Smooth muscle cell (in vitro differentiated cells): ENCODE measurements around the gene SSR4. TPM values are rescaled to one million over a fixed set of nuclear protein-coding genes. Genes with fewer than 3 reads are reported as not detected.

Source experiments
- DNase-seq: peaks from one replicate; lab custom pipeline; 2025; ENCODE audit not compliant: unreplicated experiment; lab: John Stamatoyannopoulos, UW
- H2AFZ ChIP-seq: fragments of 200-600 bp; sonication (generic); 2 replicates; pipeline ENCODE4 v1.6.0; 2016; ENCODE audit warnings: antibody characterized with exemption, low read depth, mild to moderate bottlenecking
- H3F3A ChIP-seq: fragments of 200-600 bp; sonication (generic); 2 replicates; pipeline ENCODE4 v1.6.0; 2017; ENCODE audit warnings: antibody characterized with exemption, low read depth
- H3K27ac ChIP-seq: fragments of 200-600 bp; sonication (generic); 2 replicates; pipeline ENCODE4 v1.5.1; 2016; ENCODE audit warnings: low read depth, mild to moderate bottlenecking
- H3K27me3 ChIP-seq: fragments of 200-600 bp; sonication (generic); 2 replicates; pipeline ENCODE4 v1.6.1; 2016; ENCODE audit warnings: low read depth, mild to moderate bottlenecking
- H3K36me3 ChIP-seq: fragments of 200-600 bp; sonication (generic); 2 replicates; pipeline ENCODE4 v1.5.1; 2016; ENCODE audit warnings: low read depth
- H3K4me1 ChIP-seq: fragments of 200-600 bp; sonication (generic); 2 replicates; pipeline ENCODE4 v1.5.1; 2016; ENCODE audit warnings: low read depth
- H3K4me2 ChIP-seq: fragments of 200-600 bp; sonication (generic); 2 replicates; pipeline ENCODE4 v1.6.0; 2016; ENCODE audit warnings: mild to moderate bottlenecking
- H3K4me3 ChIP-seq: fragments of 200-600 bp; sonication (generic); 2 replicates; pipeline ENCODE4 v1.5.1; 2016; ENCODE audit warnings: mild to moderate bottlenecking
- H3K79me2 ChIP-seq: fragments of 200-600 bp; sonication (generic); 2 replicates; pipeline ENCODE4 v1.6.0; 2016; ENCODE audit warnings: low read depth, mild to moderate bottlenecking
- H3K9ac ChIP-seq: fragments of 200-600 bp; sonication (generic); 2 replicates; pipeline ENCODE4 v1.6.0; 2016; ENCODE audit warnings: low read depth
- H3K9me3 ChIP-seq: fragments of 200-600 bp; sonication (generic); replicated peaks from 2 replicates; pipeline ENCODE4 v1.5.1; 2016; ENCODE audit warnings: low read depth
- H4K20me1 ChIP-seq: fragments of 200-600 bp; sonication (generic); 2 replicates; pipeline ENCODE4 v1.6.0; 2016; ENCODE audit warnings: low read depth
- CTCF ChIP-seq: fragments of 200-600 bp; sonication (generic); IDR thresholded peaks from 2 replicates; pipeline ENCODE4 v1.5.1; 2017; ENCODE audit warnings: borderline replicate concordance, mild to moderate bottlenecking, antibody characterized with exemption; ENCODE audit not compliant: insufficient read depth, poor library complexity, severe bottlenecking
- WGBS: methylation state at CpG from one replicate; pipeline ENCODE4 v1.1.7; 2016; ENCODE audit warnings: low lambda C conversion rate; 5-methylcytosine and 5-hydroxymethylcytosine counted together
- polyA plus RNA-seq: library from polyadenylated mRNA; unstranded; fragments of >200 nt; fragmentation: Nextera tagmentation; extraction: Ambion mirVana; gene quantifications from 2 replicates; pipeline ENCODE4 v1.2.1, GENCODE V29; 2016
- total RNA-seq: library from RNA; depleted of rRNA; stranded (reverse); fragments of >200 nt; gene quantifications from 2 replicates; pipeline ENCODE4 v1.2.3, GENCODE V29; 2014

The SSR4 gene
- total and polyA plus RNA-seq, 2 experiments from 2014 or later = 443 to 677 TPM

- Histone ChIP-seq H3K9ac (no peak overlapping the region), H3K4me3 (no peak overlapping the region), H3K9me3 (no peaks in the 10 kb centered on the region), H3F3A (no peaks in the 10 kb centered on the region), H3K27ac (no peak overlapping the region), H3K4me2 (no peak overlapping the region), H2AFZ (no peak overlapping the region), H3K36me3 (no peaks in the 10 kb centered on the region), H4K20me1 (no peaks in the 10 kb centered on the region), H3K79me2 (no peaks in the 10 kb centered on the region), H3K27me3 (no peaks in the 10 kb centered on the region), H3K4me1 (no peaks in the 10 kb centered on the region)
- no peak for TF ChIP-seq CTCF
- DNase-seq = no peak
- 81% methylated on average over 21 of the region's 21 CpGs for WGBS
Measured at GRCh38 chrX:153772316-153773217, 21.9 kb upstream of the SSR4 start.

GRCh38 chrX:153773218-153773611, 21.3 kb upstream of the SSR4 start:
- H3K79me2 ChIP-seq = no peaks in the 10 kb centered on the region
- H3K27ac ChIP-seq = no peak overlapping the region
- H3F3A ChIP-seq = no peaks in the 10 kb centered on the region
- no peak overlapping the region for H2AFZ ChIP-seq
- H3K4me1 ChIP-seq = no peaks in the 10 kb centered on the region
- H4K20me1 ChIP-seq = no peaks in the 10 kb centered on the region
- no peak overlapping the region for H3K4me2 ChIP-seq
- no peak overlapping the region for H3K4me3 ChIP-seq
- H3K36me3 ChIP-seq = no peaks in the 10 kb centered on the region
- H3K9me3 ChIP-seq = no peaks in the 10 kb centered on the region
- H3K9ac ChIP-seq = no peak overlapping the region
- TF ChIP-seq CTCF = no peak
- WGBS = 96% methylated on average over 23 of the region's 23 CpGs
- no peak for DNase-seq
- H3K27me3 ChIP-seq = no peaks in the 10 kb centered on the region

- no peaks in the 10 kb centered on the region for H3K79me2 ChIP-seq
- no peak overlapping the region for H3K9ac ChIP-seq
- H3K36me3 ChIP-seq = no peaks in the 10 kb centered on the region
- TF ChIP-seq CTCF = no peak
- H3K4me2 ChIP-seq = no peak overlapping the region
- no peaks in the 10 kb centered on the region for H3F3A ChIP-seq
- no peak overlapping the region for H2AFZ ChIP-seq
- DNase-seq = no peak
- no peaks in the 10 kb centered on the region for H3K4me1 ChIP-seq
- 96% methylated on average over 40 of the region's 48 CpGs for WGBS
- H3K4me3 ChIP-seq = no peak overlapping the region
- no peaks in the 10 kb centered on the region for H3K27me3 ChIP-seq
- no peaks in the 10 kb centered on the region for H3K9me3 ChIP-seq
- H3K27ac ChIP-seq = no peak overlapping the region
- no peaks in the 10 kb centered on the region for H4K20me1 ChIP-seq
Measured at GRCh38 chrX:153773741-153774575, 20.5 kb upstream of the SSR4 start.
